GM23338 (cell line): ENCODE data around the gene SHISA7. TPM values are rescaled to one million over a fixed set of nuclear protein-coding genes. Genes with fewer than 3 reads are reported as not detected.

Experiments
- CREB1 ChIP-seq: fragments of 250-450 bp; sonication (Bioruptor Pico); IDR thresholded peaks from 2 replicates; pipeline ENCODE4 v1.5.0; 2020; ENCODE audit warnings: low read depth, mild to moderate bottlenecking, moderate library complexity
- EZH2phosphoT487 ChIP-seq: fragments of 200-600 bp; sonication (generic); IDR thresholded peaks from one replicate; pipeline ENCODE4 v1.8.1; 2018; ENCODE audit warnings: antibody characterized with exemption; ENCODE audit not compliant: unreplicated experiment
- NANOG ChIP-seq: IDR thresholded peaks from 2 replicates; pipeline ENCODE4 v1.6.1; 2016; ENCODE audit warnings: antibody characterized with exemption, borderline replicate concordance
- POLR2AphosphoS5 ChIP-seq: IDR thresholded peaks from 2 replicates; pipeline ENCODE4 v1.6.1; 2016; ENCODE audit warnings: antibody characterized with exemption, low read depth
- REST ChIP-seq: IDR thresholded peaks from one replicate; pipeline ENCODE4 v1.6.1; 2018; ENCODE audit warnings: antibody characterized with exemption; ENCODE audit not compliant: unreplicated experiment
- STAT1 ChIP-seq: IDR thresholded peaks from one replicate; pipeline ENCODE4 v1.6.1; 2016; ENCODE audit warnings: antibody characterized with exemption; ENCODE audit not compliant: unreplicated experiment
- ZNF114 ChIP-seq: fragments of 250-450 bp; sonication (Bioruptor Pico); IDR thresholded peaks from 2 replicates; pipeline ENCODE4 v1.5.0; 2020; ENCODE audit warnings: mild to moderate bottlenecking, moderate library complexity
- polyA plus RNA-seq: library from polyadenylated mRNA; unstranded; fragments of >200 nt; fragmentation: Nextera tagmentation; extraction: Ambion mirVana; gene quantifications from 2 replicates; pipeline ENCODE4 v1.2.1, GENCODE V29; 2016
- total RNA-seq: library from RNA; depleted of rRNA; stranded (reverse); fragments of >200 nt; shearing (Covaris generic); gene quantifications from 2 replicates; pipeline ENCODE4 v1.2.3, GENCODE V29; 2014
- TF ChIP-seq, protein P1 (sequence below): fragments of 250-450 bp; sonication (Bioruptor Pico); IDR thresholded peaks from 2 replicates; pipeline ENCODE4 v1.5.0; 2020; ENCODE audit warnings: mild to moderate bottlenecking, moderate library complexity

SHISA7 gene
- total and polyA plus RNA-seq, 2 experiments from 2014 or later: 0.32 to 1.4 TPM

GRCh38 chr19:55464039-55464661 is 21.1 kb upstream of the SHISA7 start (continued):
- TF ChIP-seq, protein P1, sequence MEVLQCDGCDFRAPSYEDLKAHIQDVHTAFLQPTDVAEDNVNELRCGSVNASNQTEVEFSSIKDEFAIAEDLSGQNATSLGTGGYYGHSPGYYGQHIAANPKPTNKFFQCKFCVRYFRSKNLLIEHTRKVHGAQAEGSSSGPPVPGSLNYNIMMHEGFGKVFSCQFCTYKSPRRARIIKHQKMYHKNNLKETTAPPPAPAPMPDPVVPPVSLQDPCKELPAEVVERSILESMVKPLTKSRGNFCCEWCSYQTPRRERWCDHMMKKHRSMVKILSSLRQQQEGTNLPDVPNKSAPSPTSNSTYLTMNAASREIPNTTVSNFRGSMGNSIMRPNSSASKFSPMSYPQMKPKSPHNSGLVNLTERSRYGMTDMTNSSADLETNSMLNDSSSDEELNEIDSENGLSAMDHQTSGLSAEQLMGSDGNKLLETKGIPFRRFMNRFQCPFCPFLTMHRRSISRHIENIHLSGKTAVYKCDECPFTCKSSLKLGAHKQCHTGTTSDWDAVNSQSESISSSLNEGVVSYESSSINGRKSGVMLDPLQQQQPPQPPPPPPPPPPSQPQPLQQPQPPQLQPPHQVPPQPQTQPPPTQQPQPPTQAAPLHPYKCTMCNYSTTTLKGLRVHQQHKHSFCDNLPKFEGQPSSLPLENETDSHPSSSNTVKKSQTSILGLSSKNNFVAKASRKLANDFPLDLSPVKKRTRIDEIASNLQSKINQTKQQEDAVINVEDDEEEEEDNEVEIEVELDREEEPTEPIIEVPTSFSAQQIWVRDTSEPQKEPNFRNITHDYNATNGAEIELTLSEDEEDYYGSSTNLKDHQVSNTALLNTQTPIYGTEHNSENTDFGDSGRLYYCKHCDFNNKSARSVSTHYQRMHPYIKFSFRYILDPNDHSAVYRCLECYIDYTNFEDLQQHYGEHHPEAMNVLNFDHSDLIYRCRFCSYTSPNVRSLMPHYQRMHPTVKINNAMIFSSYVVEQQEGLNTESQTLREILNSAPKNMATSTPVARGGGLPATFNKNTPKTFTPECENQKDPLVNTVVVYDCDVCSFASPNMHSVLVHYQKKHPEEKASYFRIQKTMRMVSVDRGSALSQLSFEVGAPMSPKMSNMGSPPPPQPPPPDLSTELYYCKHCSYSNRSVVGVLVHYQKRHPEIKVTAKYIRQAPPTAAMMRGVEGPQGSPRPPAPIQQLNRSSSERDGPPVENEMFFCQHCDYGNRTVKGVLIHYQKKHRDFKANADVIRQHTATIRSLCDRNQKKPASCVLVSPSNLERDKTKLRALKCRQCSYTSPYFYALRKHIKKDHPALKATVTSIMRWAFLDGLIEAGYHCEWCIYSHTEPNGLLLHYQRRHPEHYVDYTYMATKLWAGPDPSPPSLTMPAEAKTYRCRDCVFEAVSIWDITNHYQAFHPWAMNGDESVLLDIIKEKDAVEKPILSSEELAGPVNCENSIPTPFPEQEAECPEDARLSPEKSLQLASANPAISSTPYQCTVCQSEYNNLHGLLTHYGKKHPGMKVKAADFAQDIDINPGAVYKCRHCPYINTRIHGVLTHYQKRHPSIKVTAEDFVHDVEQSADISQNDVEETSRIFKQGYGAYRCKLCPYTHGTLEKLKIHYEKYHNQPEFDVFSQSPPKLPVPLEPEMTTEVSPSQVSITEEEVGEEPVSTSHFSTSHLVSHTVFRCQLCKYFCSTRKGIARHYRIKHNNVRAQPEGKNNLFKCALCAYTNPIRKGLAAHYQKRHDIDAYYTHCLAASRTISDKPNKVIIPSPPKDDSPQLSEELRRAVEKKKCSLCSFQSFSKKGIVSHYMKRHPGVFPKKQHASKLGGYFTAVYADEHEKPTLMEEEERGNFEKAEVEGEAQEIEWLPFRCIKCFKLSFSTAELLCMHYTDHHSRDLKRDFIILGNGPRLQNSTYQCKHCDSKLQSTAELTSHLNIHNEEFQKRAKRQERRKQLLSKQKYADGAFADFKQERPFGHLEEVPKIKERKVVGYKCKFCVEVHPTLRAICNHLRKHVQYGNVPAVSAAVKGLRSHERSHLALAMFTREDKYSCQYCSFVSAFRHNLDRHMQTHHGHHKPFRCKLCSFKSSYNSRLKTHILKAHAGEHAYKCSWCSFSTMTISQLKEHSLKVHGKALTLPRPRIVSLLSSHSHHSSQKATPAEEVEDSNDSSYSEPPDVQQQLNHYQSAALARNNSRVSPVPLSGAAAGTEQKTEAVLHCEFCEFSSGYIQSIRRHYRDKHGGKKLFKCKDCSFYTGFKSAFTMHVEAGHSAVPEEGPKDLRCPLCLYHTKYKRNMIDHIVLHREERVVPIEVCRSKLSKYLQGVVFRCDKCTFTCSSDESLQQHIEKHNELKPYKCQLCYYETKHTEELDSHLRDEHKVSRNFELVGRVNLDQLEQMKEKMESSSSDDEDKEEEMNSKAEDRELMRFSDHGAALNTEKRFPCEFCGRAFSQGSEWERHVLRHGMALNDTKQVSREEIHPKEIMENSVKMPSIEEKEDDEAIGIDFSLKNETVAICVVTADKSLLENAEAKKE: no peak
- TF ChIP-seq POLR2AphosphoS5 (no peak), CREB1 (CRISPR knock-in tag) (no peak), EZH2phosphoT487 (no peak), REST (no peak), NANOG (no peak), ZNF114 (CRISPR knock-in tag) (no peak), STAT1 (no peak)
